HepG2 (cell line): ENCODE results near the gene PROC. TPM values are rescaled to one million over a fixed set of nuclear protein-coding genes. Genes with fewer than 3 reads are reported as not detected.

ENCODE experiments used
- FOSL2 ChIP-seq: sonication (generic); formaldehyde crosslinking; IDR thresholded peaks from 2 replicates; pipeline ENCODE4 v1.4.0; 2020; ENCODE audit warnings: missing genetic modification reagents
- IRF2 ChIP-seq: IDR thresholded peaks from 2 replicates; pipeline ENCODE4 v1.6.1; 2018; ENCODE audit warnings: missing genetic modification reagents, missing compliant biosample characterization
- MIER3 ChIP-seq: IDR thresholded peaks from 2 replicates; pipeline ENCODE4 v1.6.1; 2016; ENCODE audit warnings: missing compliant biosample characterization, borderline replicate concordance
- RELA ChIP-seq: sonication (generic); formaldehyde crosslinking; IDR thresholded peaks from 2 replicates; pipeline ENCODE4 v1.4.0; 2020; ENCODE audit warnings: missing genetic modification reagents
- SP5 ChIP-seq: IDR thresholded peaks from 2 replicates; pipeline ENCODE4 v1.6.1; 2016; ENCODE audit warnings: low read depth, borderline replicate concordance
- ZMYM2 ChIP-seq: sonication (generic); formaldehyde crosslinking; IDR thresholded peaks from 2 replicates; pipeline ENCODE4 v1.8.0; 2022; ENCODE audit warnings: mild to moderate bottlenecking, missing genetic modification reagents
- ZNF180 ChIP-seq: sonication (generic); formaldehyde crosslinking; IDR thresholded peaks from 2 replicates; pipeline ENCODE4 v1.4.0; 2020; ENCODE audit warnings: low read depth, missing genetic modification reagents, borderline replicate concordance
- ZNF292 ChIP-seq: sonication (generic); formaldehyde crosslinking; IDR thresholded peaks from 2 replicates; pipeline ENCODE4 v1.8.1; 2022; ENCODE audit warnings: mild to moderate bottlenecking, low read depth, missing genetic modification reagents, borderline replicate concordance
- ZNF441 ChIP-seq: sonication (generic); formaldehyde crosslinking; IDR thresholded peaks from 2 replicates; pipeline ENCODE4 v1.7.0; 2021; ENCODE audit warnings: missing genetic modification reagents, borderline replicate concordance
- ZNF567 ChIP-seq: sonication (generic); formaldehyde crosslinking; IDR thresholded peaks from 2 replicates; pipeline ENCODE4 v1.8.1; 2023; ENCODE audit warnings: mild to moderate bottlenecking, missing genetic modification reagents, borderline replicate concordance
- ZNF607 ChIP-seq: sonication (generic); formaldehyde crosslinking; IDR thresholded peaks from 2 replicates; pipeline ENCODE4 v1.5.1; 2020; ENCODE audit warnings: missing genetic modification reagents, mild to moderate bottlenecking, borderline replicate concordance
- polyA plus RNA-seq, 8 experiments: library from polyadenylated mRNA; depleted of rRNA in 3 of 8; stranded (reverse) in 7 of 8; unstranded in 1 of 8; fragments of >200 nt; fragmentation: Illumina TruSeq in 4 of 8; extraction: Trizol in 4 of 8; gene quantifications; 2 replicates each; pipeline versions ENCODE4 v1.2.1 to v1.2.3, GENCODE V29; 2011 to 2016; ENCODE audit warnings: low read depth in 4 of 8, missing spikeins in 1 of 8, mixed read lengths in 1 of 8; ENCODE audit not compliant: insufficient read depth in 1 of 8
- total RNA-seq, 5 experiments: library from RNA; depleted of rRNA; stranded (reverse); fragments of >200 nt; fragmentation: Illumina TruSeq; extraction: Trizol; gene quantifications; 2 replicates each; pipeline ENCODE4 v1.2.3, GENCODE V29; 2016; ENCODE audit warnings: low read depth in 1 of 5
- TF ChIP-seq, protein P1 (sequence below): sonication (generic); formaldehyde crosslinking; IDR thresholded peaks from 2 replicates; pipeline ENCODE4 v1.4.0; 2020; ENCODE audit warnings: missing genetic modification reagents
- TF ChIP-seq, protein P2 (sequence below): sonication (generic); formaldehyde crosslinking; IDR thresholded peaks from 2 replicates; pipeline ENCODE4 v1.4.0; 2020; ENCODE audit warnings: missing genetic modification reagents, borderline replicate concordance
- TF ChIP-seq, protein P3 (sequence below): sonication (generic); formaldehyde crosslinking; IDR thresholded peaks from 2 replicates; pipeline ENCODE4 v1.4.0; 2020; ENCODE audit warnings: missing genetic modification reagents; ENCODE audit errors: not compliant biosample characterization

PROC gene
- total and polyA plus RNA-seq, 2 of the 13 experiments (the other 11 are each of a cell fraction or from before 2014, with no cell fraction given) = 134 to 185 TPM

DNA sequence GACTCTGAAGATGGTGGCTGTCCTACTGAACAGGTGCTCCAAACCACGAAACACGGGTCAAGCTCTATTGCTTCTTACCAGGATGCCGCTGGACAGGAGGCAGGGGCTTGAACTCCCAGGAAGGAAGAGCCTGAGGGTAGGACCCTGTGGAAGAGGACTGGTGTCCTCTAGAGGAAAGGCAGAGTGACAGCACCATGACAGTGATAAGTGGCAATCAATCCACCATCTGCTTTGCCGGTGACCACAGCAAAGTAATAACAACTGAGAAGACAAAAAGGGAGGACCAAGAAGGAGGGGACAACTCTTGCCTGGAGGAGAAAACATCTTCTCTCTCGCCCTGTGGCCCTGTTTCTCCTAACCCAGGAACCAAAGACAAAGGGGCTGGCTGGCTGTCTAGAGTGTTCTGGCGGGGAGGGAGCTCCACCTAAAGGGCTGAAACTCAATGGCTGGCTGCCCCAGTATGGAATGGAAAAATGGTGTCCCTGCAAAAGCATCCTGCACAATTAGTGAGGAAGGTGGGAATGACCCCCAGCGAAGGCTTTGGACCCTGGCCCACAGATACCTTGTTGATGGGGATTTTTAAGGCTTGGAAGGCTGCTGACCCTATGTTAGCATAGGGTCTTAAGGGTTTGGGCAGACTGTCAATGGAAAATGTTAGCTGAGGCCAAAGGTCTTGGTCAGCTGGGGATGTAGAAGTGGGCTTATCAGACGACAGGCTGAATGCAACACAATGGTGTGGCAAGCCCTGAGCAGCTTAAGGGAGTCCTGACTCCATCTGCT lies 35.4 kb downstream of the PROC start (continued):
- 0 out of 2 replicates have a peak, but pooled peaks have one; percentile 25 for TF ChIP-seq SP5 (CRISPR knock-in tag)
- TF ChIP-seq, protein P1, sequence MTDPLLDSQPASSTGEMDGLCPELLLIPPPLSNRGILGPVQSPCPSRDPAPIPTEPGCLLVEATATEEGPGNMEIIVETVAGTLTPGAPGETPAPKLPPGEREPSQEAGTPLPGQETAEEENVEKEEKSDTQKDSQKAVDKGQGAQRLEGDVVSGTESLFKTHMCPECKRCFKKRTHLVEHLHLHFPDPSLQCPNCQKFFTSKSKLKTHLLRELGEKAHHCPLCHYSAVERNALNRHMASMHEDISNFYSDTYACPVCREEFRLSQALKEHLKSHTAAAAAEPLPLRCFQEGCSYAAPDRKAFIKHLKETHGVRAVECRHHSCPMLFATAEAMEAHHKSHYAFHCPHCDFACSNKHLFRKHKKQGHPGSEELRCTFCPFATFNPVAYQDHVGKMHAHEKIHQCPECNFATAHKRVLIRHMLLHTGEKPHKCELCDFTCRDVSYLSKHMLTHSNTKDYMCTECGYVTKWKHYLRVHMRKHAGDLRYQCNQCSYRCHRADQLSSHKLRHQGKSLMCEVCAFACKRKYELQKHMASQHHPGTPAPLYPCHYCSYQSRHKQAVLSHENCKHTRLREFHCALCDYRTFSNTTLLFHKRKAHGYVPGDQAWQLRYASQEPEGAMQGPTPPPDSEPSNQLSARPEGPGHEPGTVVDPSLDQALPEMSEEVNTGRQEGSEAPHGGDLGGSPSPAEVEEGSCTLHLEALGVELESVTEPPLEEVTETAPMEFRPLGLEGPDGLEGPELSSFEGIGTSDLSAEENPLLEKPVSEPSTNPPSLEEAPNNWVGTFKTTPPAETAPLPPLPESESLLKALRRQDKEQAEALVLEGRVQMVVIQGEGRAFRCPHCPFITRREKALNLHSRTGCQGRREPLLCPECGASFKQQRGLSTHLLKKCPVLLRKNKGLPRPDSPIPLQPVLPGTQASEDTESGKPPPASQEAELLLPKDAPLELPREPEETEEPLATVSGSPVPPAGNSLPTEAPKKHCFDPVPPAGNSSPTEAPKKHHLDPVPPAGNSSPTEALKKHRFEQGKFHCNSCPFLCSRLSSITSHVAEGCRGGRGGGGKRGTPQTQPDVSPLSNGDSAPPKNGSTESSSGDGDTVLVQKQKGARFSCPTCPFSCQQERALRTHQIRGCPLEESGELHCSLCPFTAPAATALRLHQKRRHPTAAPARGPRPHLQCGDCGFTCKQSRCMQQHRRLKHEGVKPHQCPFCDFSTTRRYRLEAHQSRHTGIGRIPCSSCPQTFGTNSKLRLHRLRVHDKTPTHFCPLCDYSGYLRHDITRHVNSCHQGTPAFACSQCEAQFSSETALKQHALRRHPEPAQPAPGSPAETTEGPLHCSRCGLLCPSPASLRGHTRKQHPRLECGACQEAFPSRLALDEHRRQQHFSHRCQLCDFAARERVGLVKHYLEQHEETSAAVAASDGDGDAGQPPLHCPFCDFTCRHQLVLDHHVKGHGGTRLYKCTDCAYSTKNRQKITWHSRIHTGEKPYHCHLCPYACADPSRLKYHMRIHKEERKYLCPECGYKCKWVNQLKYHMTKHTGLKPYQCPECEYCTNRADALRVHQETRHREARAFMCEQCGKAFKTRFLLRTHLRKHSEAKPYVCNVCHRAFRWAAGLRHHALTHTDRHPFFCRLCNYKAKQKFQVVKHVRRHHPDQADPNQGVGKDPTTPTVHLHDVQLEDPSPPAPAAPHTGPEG (CRISPR knock-in tag) = 0 out of 2 replicates have a peak, but pooled peaks have one; percentile 20
- TF ChIP-seq ZNF292 (CRISPR knock-in tag) = peak; percentile 78
- TF ChIP-seq ZNF567 (CRISPR knock-in tag) = 0 out of 2 replicates have a peak, but pooled peaks have one; percentile 74
- TF ChIP-seq ZNF441 (CRISPR knock-in tag) = peak; percentile 56; the same call in 1 of the 2 replicates
- no peak for TF ChIP-seq MIER3
- TF ChIP-seq ZNF607 (CRISPR knock-in tag) = peak; percentile 58; the same call in 1 of the 2 replicates
- TF ChIP-seq ZMYM2 (CRISPR knock-in tag) = 0 out of 2 replicates have a peak, but pooled peaks have one; percentile 48
- TF ChIP-seq FOSL2 (CRISPR knock-in tag) = peak; percentile 40
- TF ChIP-seq RELA (CRISPR knock-in tag) = no peak
- TF ChIP-seq ZNF180 (CRISPR knock-in tag) = no peak
- TF ChIP-seq, protein P2, sequence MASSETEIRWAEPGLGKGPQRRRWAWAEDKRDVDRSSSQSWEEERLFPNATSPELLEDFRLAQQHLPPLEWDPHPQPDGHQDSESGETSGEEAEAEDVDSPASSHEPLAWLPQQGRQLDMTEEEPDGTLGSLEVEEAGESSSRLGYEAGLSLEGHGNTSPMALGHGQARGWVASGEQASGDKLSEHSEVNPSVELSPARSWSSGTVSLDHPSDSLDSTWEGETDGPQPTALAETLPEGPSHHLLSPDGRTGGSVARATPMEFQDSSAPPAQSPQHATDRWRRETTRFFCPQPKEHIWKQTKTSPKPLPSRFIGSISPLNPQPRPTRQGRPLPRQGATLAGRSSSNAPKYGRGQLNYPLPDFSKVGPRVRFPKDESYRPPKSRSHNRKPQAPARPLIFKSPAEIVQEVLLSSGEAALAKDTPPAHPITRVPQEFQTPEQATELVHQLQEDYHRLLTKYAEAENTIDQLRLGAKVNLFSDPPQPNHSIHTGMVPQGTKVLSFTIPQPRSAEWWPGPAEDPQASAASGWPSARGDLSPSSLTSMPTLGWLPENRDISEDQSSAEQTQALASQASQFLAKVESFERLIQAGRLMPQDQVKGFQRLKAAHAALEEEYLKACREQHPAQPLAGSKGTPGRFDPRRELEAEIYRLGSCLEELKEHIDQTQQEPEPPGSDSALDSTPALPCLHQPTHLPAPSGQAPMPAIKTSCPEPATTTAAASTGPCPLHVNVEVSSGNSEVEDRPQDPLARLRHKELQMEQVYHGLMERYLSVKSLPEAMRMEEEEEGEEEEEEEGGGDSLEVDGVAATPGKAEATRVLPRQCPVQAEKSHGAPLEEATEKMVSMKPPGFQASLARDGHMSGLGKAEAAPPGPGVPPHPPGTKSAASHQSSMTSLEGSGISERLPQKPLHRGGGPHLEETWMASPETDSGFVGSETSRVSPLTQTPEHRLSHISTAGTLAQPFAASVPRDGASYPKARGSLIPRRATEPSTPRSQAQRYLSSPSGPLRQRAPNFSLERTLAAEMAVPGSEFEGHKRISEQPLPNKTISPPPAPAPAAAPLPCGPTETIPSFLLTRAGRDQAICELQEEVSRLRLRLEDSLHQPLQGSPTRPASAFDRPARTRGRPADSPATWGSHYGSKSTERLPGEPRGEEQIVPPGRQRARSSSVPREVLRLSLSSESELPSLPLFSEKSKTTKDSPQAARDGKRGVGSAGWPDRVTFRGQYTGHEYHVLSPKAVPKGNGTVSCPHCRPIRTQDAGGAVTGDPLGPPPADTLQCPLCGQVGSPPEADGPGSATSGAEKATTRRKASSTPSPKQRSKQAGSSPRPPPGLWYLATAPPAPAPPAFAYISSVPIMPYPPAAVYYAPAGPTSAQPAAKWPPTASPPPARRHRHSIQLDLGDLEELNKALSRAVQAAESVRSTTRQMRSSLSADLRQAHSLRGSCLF (CRISPR knock-in tag) = no peak
- TF ChIP-seq, protein P3, sequence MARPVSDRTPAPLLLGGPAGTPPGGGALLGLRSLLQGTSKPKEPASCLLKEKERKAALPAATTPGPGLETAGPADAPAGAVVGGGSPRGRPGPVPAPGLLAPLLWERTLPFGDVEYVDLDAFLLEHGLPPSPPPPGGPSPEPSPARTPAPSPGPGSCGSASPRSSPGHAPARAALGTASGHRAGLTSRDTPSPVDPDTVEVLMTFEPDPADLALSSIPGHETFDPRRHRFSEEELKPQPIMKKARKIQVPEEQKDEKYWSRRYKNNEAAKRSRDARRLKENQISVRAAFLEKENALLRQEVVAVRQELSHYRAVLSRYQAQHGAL (CRISPR knock-in tag) = no peak
- peak; percentile 38; the same call in 1 of the 2 replicates for TF ChIP-seq IRF2 (CRISPR knock-in tag)
